Esophagus muscularis mucosa (tissue), 4 donors: ENCODE data around the gene MTHFD2L. TPM values are rescaled to one million over a fixed set of nuclear protein-coding genes. Genes with fewer than 3 reads are reported as not detected.
"Not testable (repeated sequence)": the region's sequence is repeated elsewhere in the genome, so short reads cannot be mapped to it uniquely, and the experiment has no call there.

Experiments used
- DNase-seq: peaks from one replicate; pipeline ENCODE4 v3.0.0-alpha.2; 2017; ENCODE audit errors: extremely low spot score
- H3K27ac ChIP-seq, 4 donors: fragments of 200-600 bp; sonication (generic); replicated peaks in 1 of 4; 1 replicate in 3 of 4; 2 replicates in 1 of 4; pipeline ENCODE4 v1.5.1; 2016 to 2019; ENCODE audit warnings: mild to moderate bottlenecking in 1 of 4
- H3K27me3 ChIP-seq, 4 donors: fragments of 200-600 bp; sonication (generic); one replicate each; pipeline versions ENCODE4 v1.5.1 to v1.6.0; 2016 to 2019
- H3K36me3 ChIP-seq, 4 donors: fragments of 200-600 bp; sonication (generic); one replicate each; pipeline ENCODE4 v1.5.1; 2016 to 2019
- H3K4me1 ChIP-seq, 4 donors: fragments of 200-600 bp; sonication (generic); one replicate each; pipeline ENCODE4 v1.5.1; 2016 to 2019
- H3K4me3 ChIP-seq, 4 donors: fragments of 200-600 bp; sonication (generic); 1 replicate in 2 of 4; 2 replicates in 2 of 4; pipeline ENCODE4 v1.5.1; 2016 to 2019; ENCODE audit warnings: mild to moderate bottlenecking in 4 of 4, moderate library complexity in 1 of 4
- H3K9me3 ChIP-seq, 4 donors: fragments of 200-600 bp; sonication (generic); 1 replicate in 3 of 4; 2 replicates in 1 of 4; pipeline ENCODE4 v1.5.1; 2016 to 2019
- CTCF ChIP-seq, 3 experiments: fragments of 200-600 bp in 2 of 3; fragments of 450-650 bp in 1 of 3; sonication (generic) in 2 of 3; IDR thresholded peaks; one replicate each; pipeline ENCODE4 v1.5.1; 2017 to 2019; ENCODE audit warnings: antibody characterized with exemption in 3 of 3, mild to moderate bottlenecking in 2 of 3, moderate library complexity in 1 of 3
- EP300 ChIP-seq: sonication (generic); formaldehyde crosslinking; IDR thresholded peaks from one replicate; pipeline ENCODE4 v1.6.1; 2017; ENCODE audit warnings: antibody characterized with exemption
- POLR2A ChIP-seq: fragments of 450-650 bp; IDR thresholded peaks from one replicate; pipeline ENCODE4 v1.6.1; 2017; ENCODE audit warnings: antibody characterized with exemption, moderate library complexity, mild to moderate bottlenecking, low read depth
- POLR2AphosphoS5 ChIP-seq, 2 donors: sonication (generic); formaldehyde crosslinking; IDR thresholded peaks; one replicate each; pipeline ENCODE4 v1.6.1; 2017; ENCODE audit warnings: antibody characterized with exemption in 2 of 2
- WGBS: methylation state at CpG from one replicate; pipeline ENCODE4 v1.1.5; 2018; 5-methylcytosine and 5-hydroxymethylcytosine counted together
- intact Hi-C: fragments of 100-400 bp; cut with DNase I; formaldehyde crosslinking; loops from one replicate; pipeline ENCODE4 v1.15.1; 2023
- total RNA-seq, 4 donors: library from RNA; depleted of rRNA; stranded (reverse); fragments of >200 nt; gene quantifications; one replicate each; pipeline versions ENCODE4 v1.1.0 to v1.2.1, GENCODE V29; 2016

The MTHFD2L gene
- total RNA-seq, 4 donors from 2014 or later: 10.2 to 23.7 (median 19.2) TPM

- H3K27ac ChIP-seq: no peak overlapping the region
- H3K4me3 ChIP-seq: no peak overlapping the region
- peaks cover 0 to 3% (median 0%) of the 10 kb centered on the region in 4 donors for H3K9me3 ChIP-seq
- no peaks in the 10 kb centered on the region for H3K4me1 ChIP-seq
- intact Hi-C loops: no loop called here
- TF ChIP-seq EP300: no peak
- no peak for TF ChIP-seq POLR2A
- TF ChIP-seq CTCF (IDR thresholded peaks at IDR 0.05): no peak
- TF ChIP-seq POLR2AphosphoS5 (IDR thresholded peaks at IDR 0.05): no peak
- H3K27me3 ChIP-seq: no peaks in the 10 kb centered on the region
- 71% methylated on average over 4 of the region's 4 CpGs for WGBS
- DNase-seq: no peak
- H3K36me3 ChIP-seq: no peaks in the 10 kb centered on the region
Measured at GRCh38 chr4:74338792-74339333, 180.9 kb downstream of the MTHFD2L start.

- Histone ChIP-seq H3K27ac (no peak overlapping the region), H3K36me3 (no peaks in the 10 kb centered on the region), H3K4me3 (no peak overlapping the region), H3K4me1 (no peaks in the 10 kb centered on the region), H3K9me3 (peaks cover 0 to 9% (median 3%) of the 10 kb centered on the region in 4 donors), H3K27me3 (no peaks in the 10 kb centered on the region)
- no peak for DNase-seq
- intact Hi-C loops: no loop called here
- TF ChIP-seq POLR2AphosphoS5 (IDR thresholded peaks at IDR 0.05) (no peak), CTCF (IDR thresholded peaks at IDR 0.05) (no peak), EP300 (no peak), POLR2A (no peak)
Measured at GRCh38 chr4:74339501-74339900, 181.6 kb downstream of the MTHFD2L start.

- H3K27me3 ChIP-seq, DNase-seq, intact Hi-C loops: not testable (repeated sequence)
Measured at GRCh38 chr4:74340421-74340820, 182.5 kb downstream of the MTHFD2L start.

GRCh38 chr4:74344031-74344430 lies 186.1 kb downstream of the MTHFD2L start:
- DNase-seq: no peak
- H3K36me3 ChIP-seq: no peaks in the 10 kb centered on the region
- no peak overlapping the region for H3K27ac ChIP-seq
- WGBS: 89% methylated on average over 1 of the region's 1 CpG
- H3K4me3 ChIP-seq: no peak overlapping the region
- H3K9me3 ChIP-seq: peaks cover 0 to 11% (median 3%) of the 10 kb centered on the region in 4 donors
- intact Hi-C loops: no loop called here
- no peaks in the 10 kb centered on the region for H3K27me3 ChIP-seq
- TF ChIP-seq POLR2AphosphoS5 (IDR thresholded peaks at IDR 0.05) (no peak), CTCF (IDR thresholded peaks at IDR 0.05) (no peak), POLR2A (no peak), EP300 (no peak)
- no peaks in the 10 kb centered on the region for H3K4me1 ChIP-seq

More at GRCh38 chr4:74340421-74340820, 182.5 kb downstream of the MTHFD2L start:
- not testable (repeated sequence) for H3K4me1 ChIP-seq, H3K27ac ChIP-seq, H3K36me3 ChIP-seq, H3K4me3 ChIP-seq
- peaks cover 0 to 11% (median 3%) of the 10 kb centered on the region in 4 donors for H3K9me3 ChIP-seq

Other genes starting within 250 kb of the MTHFD2L start
- 1 to 10 TPM in 1 of 4 donors, not detected in 3; 3.5 TPM for gene PF4, start 176.1 kb upstream of the MTHFD2L start, total RNA-seq
- gene PPBP, start 169.9 kb upstream of the MTHFD2L start, total RNA-seq: 10 to 100 TPM in 1 of 4 donors, not detected in 3; 10.1 TPM
- gene CXCL5, start 159.4 kb upstream of the MTHFD2L start, total RNA-seq: under 1 TPM in 1 of 4 donors, not detected in 3; 0.17 TPM
- gene CXCL3, start 119.4 kb upstream of the MTHFD2L start, total RNA-seq: 1 to 10 TPM in 1 of 4 donors, not detected in 3; 2.2 TPM
- gene CXCL2, start 58.9 kb upstream of the MTHFD2L start, total RNA-seq: 10 to 100 TPM; 15.0 to 29.3 (median 15.7) TPM
- gene EPGN, start 150.4 kb downstream of the MTHFD2L start, total RNA-seq: not detected
- 1 to 10 TPM; 2.4 to 4.6 (median 3.7) TPM for gene EREG, start 207.0 kb downstream of the MTHFD2L start, total RNA-seq